ENCODE results near the gene RABEP2. TPM values are rescaled to one million over a fixed set of nuclear protein-coding genes. Genes with fewer than 3 reads are reported as not detected.

RABEP2 gene
- total RNA-seq, 1 experiment from 2014 or later: 17.8 TPM

DNA sequence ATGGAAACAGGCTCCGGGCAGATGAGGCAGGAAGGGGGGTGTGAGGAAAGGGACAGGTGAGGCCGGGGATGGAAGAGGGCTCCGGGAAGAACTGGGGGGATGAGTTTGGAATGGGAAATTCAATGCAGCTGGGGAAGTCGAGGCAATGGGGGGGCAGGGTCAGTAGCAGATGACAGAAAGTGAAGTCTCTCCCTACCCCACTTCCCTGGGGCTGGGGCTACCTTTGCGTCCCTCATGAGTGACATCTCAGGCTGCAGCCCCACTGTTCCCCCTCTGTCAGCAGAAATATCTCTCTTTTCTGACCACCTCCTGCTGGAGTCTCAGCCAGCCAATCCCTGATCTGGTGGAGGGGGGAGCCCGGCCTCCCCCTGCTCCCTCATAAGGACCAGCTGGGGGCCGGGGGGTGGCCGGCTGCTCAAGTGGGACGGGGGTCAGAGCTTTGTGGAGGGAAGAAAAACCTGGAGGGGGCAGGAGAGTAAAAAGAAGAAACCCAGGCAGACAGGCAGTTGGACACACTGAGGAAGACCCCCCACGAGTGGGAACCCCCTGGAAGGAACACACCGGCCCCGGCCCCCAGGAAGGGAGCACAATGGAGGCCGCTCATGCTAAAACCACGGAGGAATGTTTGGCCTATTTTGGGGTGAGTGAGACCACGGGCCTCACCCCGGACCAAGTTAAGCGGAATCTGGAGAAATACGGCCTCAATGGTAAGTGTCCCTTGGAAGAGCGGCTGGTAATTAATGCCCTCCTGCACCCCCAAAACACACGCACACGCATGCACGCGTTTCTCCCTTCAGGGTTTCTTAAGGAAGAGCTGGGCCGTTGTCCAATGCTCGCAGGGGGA lies 46.7 kb downstream of the RABEP2 start, which contains the start of gene ATP2A1:
ATP2A1 (plus strand) TSS at position 406 of the 844 bp plus-strand sequence; CDS start at position 590, 184 bp downstream.
- Mint-ChIP-seq H3K9me3 (ENCODE audit: unreplicated experiment) (no peaks in the 10 kb centered on the region), H3K36me3 (ENCODE audit: insufficient read depth, unreplicated experiment) (no peaks in the 10 kb centered on the region), H3K27me3 (ENCODE audit: insufficient read depth, unreplicated experiment) (peaks cover under 1% of the 10 kb centered on the region), H3K27ac (ENCODE audit: low read depth, unreplicated experiment) (no peak within 1 kb of the TSS), H3K4me1 (ENCODE audit: insufficient read depth, unreplicated experiment) (no peaks in the 10 kb centered on the region), H3K4me3 (ENCODE audit: unreplicated experiment) (peak within 1 kb of the TSS; percentile 79)
- no TSS peak for BruUV-seq (replicated peaks)
- CTCF ChIA-PET: interaction anchor here (0.5 to 1.7 kb wide), 3 partner anchors 12 to 67 kb away, joined by 3 to 10 read pairs (median 3); no protein-coding TSS in a partner anchor
- DNase-seq (ENCODE audit: unreplicated experiment): no peak
- intact Hi-C loops (cut with micrococcal nuclease): loop anchor here (2.0 to 5.0 kb wide), 2 partner anchors 66 to 331 kb away; no protein-coding TSS in a partner anchor
- TF ChIP-seq CTCF (IDR thresholded peaks at IDR 0.05; ENCODE audit: unreplicated experiment): no peak
- POLR2A ChIA-PET: interaction anchor here (1.1 to 1.7 kb wide), 3 partner anchors 8 to 46 kb away, joined by 3 to 6 read pairs (median 5); partner anchors contain the start of gene RABEP2

DNA sequence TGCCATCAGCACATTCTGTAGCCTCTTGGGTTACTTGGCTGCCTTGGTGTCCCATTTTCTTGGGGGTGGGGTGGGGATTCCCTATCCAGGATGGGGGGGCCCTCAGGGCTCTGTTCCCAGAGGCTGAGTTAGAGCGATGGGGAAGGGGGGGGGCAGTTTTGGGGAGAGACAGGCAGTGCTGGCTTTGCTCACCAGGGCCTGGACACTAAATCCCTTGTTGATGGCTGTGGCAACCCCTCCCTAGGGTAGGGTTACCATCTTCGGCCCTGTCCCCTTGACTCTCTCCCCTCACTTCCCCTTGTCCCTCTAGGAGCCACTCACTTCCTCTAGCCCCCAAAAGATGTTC lies 47.4 kb downstream of the RABEP2 start:
- ChIA-PET CTCF (no interaction called here), POLR2A (no interaction called here)
- TF ChIP-seq CTCF (IDR thresholded peaks at IDR 0.05; ENCODE audit: unreplicated experiment): no peak
- Mint-ChIP-seq H3K27ac (ENCODE audit: low read depth, unreplicated experiment) (no peak overlapping the region), H3K4me3 (ENCODE audit: unreplicated experiment) (no peak overlapping the region), H3K4me1 (ENCODE audit: insufficient read depth, unreplicated experiment) (no peaks in the 10 kb centered on the region), H3K27me3 (ENCODE audit: insufficient read depth, unreplicated experiment) (no peaks in the 10 kb centered on the region), H3K9me3 (ENCODE audit: unreplicated experiment) (no peaks in the 10 kb centered on the region), H3K36me3 (ENCODE audit: insufficient read depth, unreplicated experiment) (no peaks in the 10 kb centered on the region)
- no TSS peak for BruUV-seq (replicated peaks)
- DNase-seq (ENCODE audit: unreplicated experiment): no peak
- intact Hi-C loops (cut with micrococcal nuclease): loop anchor here (5.0 kb wide), 1 partner anchor 330 kb away; no protein-coding TSS in a partner anchor

- Mint-ChIP-seq H3K27ac (ENCODE audit: low read depth, unreplicated experiment) (no peak overlapping the region), H3K27me3 (ENCODE audit: insufficient read depth, unreplicated experiment) (no peaks in the 10 kb centered on the region), H3K4me3 (ENCODE audit: unreplicated experiment) (no peak overlapping the region), H3K36me3 (ENCODE audit: insufficient read depth, unreplicated experiment) (no peaks in the 10 kb centered on the region), H3K9me3 (ENCODE audit: unreplicated experiment) (no peaks in the 10 kb centered on the region), H3K4me1 (ENCODE audit: insufficient read depth, unreplicated experiment) (no peaks in the 10 kb centered on the region)
- POLR2A ChIA-PET: no interaction called here
- TF ChIP-seq CTCF (IDR thresholded peaks at IDR 0.05; ENCODE audit: unreplicated experiment): no peak
- intact Hi-C loops (cut with micrococcal nuclease): loop anchor here (5.0 kb wide), 1 partner anchor 330 kb away; no protein-coding TSS in a partner anchor
- CTCF ChIA-PET: no interaction called here
- DNase-seq (ENCODE audit: unreplicated experiment): no peak
- BruUV-seq (replicated peaks): no TSS peak
Measured at GRCh38 chr16:28876973-28877654, 47.9 kb downstream of the RABEP2 start.
